Fibroblast of pulmonary artery (primary cell): Measurements from ENCODE around the gene CYP19A1.
A peak's percentile ranks its signal among the peaks of the same experiment; 100 is the strongest.

Source experiments
- DNase-seq: peaks from one replicate; pipeline ENCODE4 v3.0.0-alpha.2; 2010; ENCODE audit warnings: low read depth
- H3K4me3 ChIP-seq: replicated peaks from 2 replicates; pipeline ENCODE4 v1.5.1; 2011; ENCODE audit warnings: low read depth, mild to moderate bottlenecking, control low read depth, low read length, moderate library complexity
- TF ChIP-seq, protein P1 (sequence below): IDR thresholded peaks from 2 replicates; pipeline ENCODE4 v1.5.1; 2011; ENCODE audit warnings: mild to moderate bottlenecking, control low read depth, low read length, inconsistent platforms; ENCODE audit errors: missing control alignments

CYP19A1 gene

DNA sequence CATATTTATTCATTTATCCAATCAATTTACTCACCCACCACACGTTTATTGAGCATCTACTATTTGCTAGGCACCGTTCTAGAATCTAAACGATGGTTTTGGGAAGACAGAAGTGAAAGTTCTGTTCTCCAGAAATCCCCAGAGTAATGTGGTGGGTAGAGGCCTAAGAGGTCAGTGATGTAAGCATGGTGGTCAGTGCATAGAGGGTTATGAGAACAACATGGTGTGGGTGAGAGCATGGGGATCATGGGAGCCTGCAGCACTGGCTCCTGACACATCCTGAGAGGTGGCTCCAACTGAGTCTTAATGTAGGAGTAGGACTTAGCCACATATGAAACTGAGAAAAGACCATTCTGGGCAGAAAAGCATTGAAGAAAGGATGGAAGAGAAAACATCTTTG lies 158.4 kb downstream of the CYP19A1 start:
- TF ChIP-seq, protein P1, sequence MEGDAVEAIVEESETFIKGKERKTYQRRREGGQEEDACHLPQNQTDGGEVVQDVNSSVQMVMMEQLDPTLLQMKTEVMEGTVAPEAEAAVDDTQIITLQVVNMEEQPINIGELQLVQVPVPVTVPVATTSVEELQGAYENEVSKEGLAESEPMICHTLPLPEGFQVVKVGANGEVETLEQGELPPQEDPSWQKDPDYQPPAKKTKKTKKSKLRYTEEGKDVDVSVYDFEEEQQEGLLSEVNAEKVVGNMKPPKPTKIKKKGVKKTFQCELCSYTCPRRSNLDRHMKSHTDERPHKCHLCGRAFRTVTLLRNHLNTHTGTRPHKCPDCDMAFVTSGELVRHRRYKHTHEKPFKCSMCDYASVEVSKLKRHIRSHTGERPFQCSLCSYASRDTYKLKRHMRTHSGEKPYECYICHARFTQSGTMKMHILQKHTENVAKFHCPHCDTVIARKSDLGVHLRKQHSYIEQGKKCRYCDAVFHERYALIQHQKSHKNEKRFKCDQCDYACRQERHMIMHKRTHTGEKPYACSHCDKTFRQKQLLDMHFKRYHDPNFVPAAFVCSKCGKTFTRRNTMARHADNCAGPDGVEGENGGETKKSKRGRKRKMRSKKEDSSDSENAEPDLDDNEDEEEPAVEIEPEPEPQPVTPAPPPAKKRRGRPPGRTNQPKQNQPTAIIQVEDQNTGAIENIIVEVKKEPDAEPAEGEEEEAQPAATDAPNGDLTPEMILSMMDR: no peak
- no peak overlapping the region for H3K4me3 ChIP-seq
- no peak for DNase-seq

DNA sequence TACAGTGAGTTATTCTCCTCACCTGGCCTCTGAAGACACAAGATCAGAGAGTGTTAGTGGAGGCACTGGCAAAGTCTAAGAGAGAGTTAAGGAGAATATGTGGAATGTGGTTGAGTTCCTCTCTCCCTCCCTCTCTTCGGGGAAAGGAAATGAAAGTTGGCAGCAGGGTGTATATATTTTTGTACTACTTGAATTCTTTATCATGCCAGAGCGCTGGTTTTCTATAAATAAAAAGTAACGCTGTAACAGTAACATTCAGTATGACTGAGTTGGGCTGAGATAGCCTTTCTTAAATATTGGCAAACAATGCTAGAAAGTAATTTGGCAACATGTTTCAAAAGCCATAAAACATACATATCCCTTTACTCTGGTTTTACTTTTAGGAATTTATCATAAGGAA lies 166.2 kb downstream of the CYP19A1 start:
- TF ChIP-seq, protein P1: no peak
- no peak overlapping the region for H3K4me3 ChIP-seq
- DNase-seq: peak; percentile 76

DNA sequence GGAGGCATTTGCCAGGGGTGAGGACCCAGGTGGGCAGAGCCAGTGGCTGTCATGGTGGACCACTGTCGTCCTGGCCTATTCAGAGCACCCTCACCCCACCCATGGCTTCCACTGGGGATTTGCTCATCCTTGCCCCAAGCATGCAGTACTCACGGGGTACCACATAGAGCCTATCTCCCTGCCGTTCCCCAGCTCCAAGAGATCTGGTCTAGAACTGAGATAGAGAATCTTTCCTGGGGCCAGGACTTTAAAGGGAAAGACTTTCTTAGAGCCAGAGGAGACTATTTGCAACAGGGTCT lies 166.8 kb downstream of the CYP19A1 start:
- TF ChIP-seq, protein P1: no peak
- no peak for DNase-seq
- no peak overlapping the region for H3K4me3 ChIP-seq

DNA sequence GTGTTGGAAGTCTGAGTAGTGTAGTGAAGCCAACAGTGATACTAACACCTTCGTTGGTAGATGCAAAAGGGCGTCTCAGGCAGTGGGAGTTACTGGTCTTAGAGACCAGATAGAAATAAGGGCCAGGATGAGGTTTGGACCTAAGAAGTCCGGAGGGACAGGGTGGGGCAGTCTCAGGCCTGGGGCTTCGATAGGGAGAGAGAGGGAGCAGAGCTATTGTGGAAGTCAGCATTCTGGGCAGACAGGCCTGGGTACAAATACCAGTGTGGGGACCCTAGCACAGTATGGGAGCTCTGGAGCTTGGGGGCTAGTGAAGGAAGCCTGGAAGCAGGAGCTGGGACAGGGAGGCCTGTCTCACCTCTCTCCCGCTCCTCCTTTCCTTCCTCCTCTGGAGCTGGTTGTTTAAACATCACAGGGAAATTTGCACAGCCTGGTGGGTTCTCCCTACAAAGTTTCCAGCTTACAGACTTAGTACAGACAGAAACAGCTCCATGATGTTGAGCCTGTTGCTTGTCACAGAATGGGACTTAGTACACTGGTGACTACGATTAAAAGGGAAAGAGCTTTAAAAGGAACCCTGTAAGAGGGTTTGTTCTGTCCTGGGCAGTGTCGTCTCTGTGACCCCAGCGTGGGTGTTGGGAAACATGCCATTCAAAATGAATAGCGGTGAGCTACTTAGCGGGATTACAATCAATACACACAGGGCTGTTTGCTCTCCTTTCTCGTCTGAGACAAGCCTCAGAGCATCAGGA lies 167.3 kb downstream of the CYP19A1 start:
- DNase-seq: no peak
- TF ChIP-seq, protein P1: no peak
- no peak overlapping the region for H3K4me3 ChIP-seq

DNA sequence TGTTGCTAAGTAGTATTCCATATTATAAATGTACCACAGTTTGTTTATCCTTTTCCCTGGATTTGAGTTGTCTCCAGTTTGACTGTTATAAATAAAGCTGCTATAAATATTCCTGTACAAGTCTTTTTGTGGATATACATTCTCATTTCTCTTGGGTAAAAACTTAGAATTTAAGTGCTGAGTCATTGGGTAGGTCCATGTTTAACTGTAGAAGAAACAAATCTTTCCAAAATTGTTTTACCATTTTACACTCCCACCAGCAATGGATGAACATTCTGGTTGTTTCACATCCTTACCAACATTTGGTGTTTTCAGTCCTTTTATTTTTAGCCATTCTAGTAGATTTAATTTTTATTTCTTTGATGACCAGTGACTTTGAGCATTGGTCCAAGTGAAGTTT lies 169.7 kb downstream of the CYP19A1 start:
- H3K4me3 ChIP-seq: no peak overlapping the region
- no peak for DNase-seq
- TF ChIP-seq, protein P1: no peak

DNA sequence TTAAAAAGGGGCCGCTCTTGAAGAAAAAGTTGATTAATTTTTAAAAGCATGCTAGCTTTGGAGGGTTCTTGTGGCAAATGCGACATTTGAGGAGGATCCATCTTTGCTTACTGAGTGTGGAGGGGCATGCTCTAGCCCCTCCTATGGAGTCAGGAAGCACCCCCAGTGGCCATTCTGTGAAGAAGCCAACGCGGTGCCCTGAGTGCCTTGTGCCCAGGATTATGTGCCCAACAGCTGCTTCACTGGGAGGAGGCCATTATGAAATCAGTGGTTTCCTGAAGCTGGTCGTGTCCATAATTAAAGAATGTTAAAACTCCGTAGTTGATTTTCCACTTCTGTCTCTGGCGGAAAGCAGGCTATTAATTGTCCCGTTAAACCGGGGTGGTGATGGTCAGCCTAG lies 174.6 kb downstream of the CYP19A1 start:
- no peak overlapping the region for H3K4me3 ChIP-seq
- no peak for DNase-seq
- TF ChIP-seq, protein P1: no peak
